H1 (cell line): Measurements from ENCODE around the gene ADAMTS15. TPM values are rescaled to one million over a fixed set of nuclear protein-coding genes. Genes with fewer than 3 reads are reported as not detected.

Experiments
- CTBP2 ChIP-seq: IDR thresholded peaks from 2 replicates; pipeline ENCODE4 v1.7.0; 2011; ENCODE audit warnings: borderline replicate concordance, mild to moderate bottlenecking, moderate library complexity, mixed read lengths, low read length; ENCODE audit not compliant: insufficient read depth, insufficient read length
- NANOG ChIP-seq: IDR thresholded peaks from 2 replicates; pipeline ENCODE4 v1.6.1; 2011; ENCODE audit warnings: low read length, low read depth, mild to moderate bottlenecking, inconsistent platforms; ENCODE audit not compliant: insufficient read depth, poor library complexity, severe bottlenecking
- polyA plus RNA-seq, 7 experiments: library from polyadenylated mRNA; depleted of rRNA in 3 of 7; stranded (reverse) in 5 of 7; unstranded in 2 of 7; fragments of >200 nt in 5 of 7; fragments of 200-250 nt in 2 of 7; gene quantifications; 1 replicate in 5 of 7; 2 replicates in 1 of 7; 4 replicates in 1 of 7; pipeline versions ENCODE4 v1.2.1 to v1.2.3, GENCODE V29; 2011 to 2013; ENCODE audit warnings: missing spikeins in 2 of 7, mixed read lengths in 2 of 7
- total RNA-seq: library from RNA; stranded (reverse); fragmentation: NEBNext Ultra II Directional; extraction: Animal tissue kit (Norgen Biotek cat#: 25700); gene quantifications from 2 replicates; pipeline ENCODE4 v1.2.1, GENCODE V29; 2021

ADAMTS15 gene
- total and polyA plus RNA-seq, 2 of the 8 experiments (the other 6 are each of a cell fraction or from before 2014, with no cell fraction given), result 1.7 to 4.7 TPM

GRCh38 chr11:130469181-130469580, 20.7 kb downstream of the ADAMTS15 start (continued):
- TF ChIP-seq NANOG (no peak), CTBP2 (no peak)
